ENCODE results near the gene FBXW7. TPM values are rescaled to one million over a fixed set of nuclear protein-coding genes. Genes with fewer than 3 reads are reported as not detected.

Gene FBXW7
- total RNA-seq, 2 experiments from 2014 or later: 128 to 140 TPM

- Histone ChIP-seq H3K4me3 (ENCODE audit: low read length) (no peak overlapping the region), H3K27ac (ENCODE audit: low read depth in 1 of 2, low read length in 2 of 2) (no peak overlapping the region), H3K9me3 (ENCODE audit: control insufficient read depth in 1 of 2, insufficient read depth in 1 of 2, low read length in 2 of 2) (no peaks in the 10 kb centered on the region), H3K36me3 (ENCODE audit: insufficient read depth, low read length) (peaks cover 37% of the 10 kb centered on the region), H3K27me3 (ENCODE audit: control insufficient read depth in 1 of 2, insufficient read depth in 2 of 2, low read length in 2 of 2) (no peaks in the 10 kb centered on the region), H3K4me1 (ENCODE audit: insufficient read depth, low read length) (no peaks in the 10 kb centered on the region)
- no peak for TF ChIP-seq CTCF (IDR thresholded peaks at IDR 0.05)
- Mint-ChIP-seq H3K36me3 (ENCODE audit: low read depth) (peaks cover 59% of the 10 kb centered on the region), H3K4me1 (ENCODE audit: low read depth) (peaks cover 10% of the 10 kb centered on the region), H3K4me3 (no peak overlapping the region), H3K27ac (no peak overlapping the region), H3K9me3 (no peaks in the 10 kb centered on the region), H3K27me3 (no peaks in the 10 kb centered on the region)
- no peak for DNase-seq
- ChIA-PET CTCF (interaction anchor here (1.0 kb wide), 1 partner anchor 12 kb away, joined by 3 read pairs; no protein-coding TSS in a partner anchor), POLR2A (interaction anchor here (0.6 kb wide), 1 partner anchor 15 kb away, joined by 5 read pairs; no protein-coding TSS in a partner anchor)
- intact Hi-C loops (cut with DNase I, micrococcal nuclease): no loop called here
- ATAC-seq (ENCODE audit: poor library complexity): no peak
These were observed 213.2 kb downstream of the FBXW7 start for GRCh38 chr4:152322656-152323055.

GRCh38 chr4:152321923-152322322, 214.0 kb downstream of the FBXW7 start:
- Histone ChIP-seq H3K4me1 (ENCODE audit: insufficient read depth, low read length) (no peaks in the 10 kb centered on the region), H3K4me3 (ENCODE audit: low read length) (no peak overlapping the region), H3K9me3 (ENCODE audit: control insufficient read depth in 1 of 2, insufficient read depth in 1 of 2, low read length in 2 of 2) (no peaks in the 10 kb centered on the region), H3K36me3 (ENCODE audit: insufficient read depth, low read length) (peaks cover 34% of the 10 kb centered on the region), H3K27ac (ENCODE audit: low read depth in 1 of 2, low read length in 2 of 2) (no peak overlapping the region), H3K27me3 (ENCODE audit: control insufficient read depth in 1 of 2, insufficient read depth in 2 of 2, low read length in 2 of 2) (no peaks in the 10 kb centered on the region)
- H3K27ac Mint-ChIP-seq: no peak overlapping the region
- no peaks in the 10 kb centered on the region for H3K27me3 Mint-ChIP-seq
- ATAC-seq (ENCODE audit: poor library complexity): no peak
- POLR2A ChIA-PET: interaction anchor here (0.6 kb wide), 1 partner anchor 14 kb away, joined by 5 read pairs; no protein-coding TSS in a partner anchor
- no peak for TF ChIP-seq CTCF (IDR thresholded peaks at IDR 0.05)
- H3K36me3 Mint-ChIP-seq (ENCODE audit: low read depth): peaks cover 52% of the 10 kb centered on the region
- H3K4me1 Mint-ChIP-seq (ENCODE audit: low read depth): peaks cover 4% of the 10 kb centered on the region
- intact Hi-C loops (cut with DNase I, micrococcal nuclease): no loop called here
- no peak for DNase-seq
- H3K9me3 Mint-ChIP-seq: no peaks in the 10 kb centered on the region
- no peak overlapping the region for H3K4me3 Mint-ChIP-seq
- CTCF ChIA-PET: interaction anchor here (1.0 kb wide), 1 partner anchor 12 kb away, joined by 3 read pairs; no protein-coding TSS in a partner anchor

GRCh38 chr4:152321398-152321797, 214.5 kb downstream of the FBXW7 start:
- Histone ChIP-seq H3K4me3 (ENCODE audit: low read length) (no peak overlapping the region), H3K9me3 (ENCODE audit: control insufficient read depth in 1 of 2, insufficient read depth in 1 of 2, low read length in 2 of 2) (no peaks in the 10 kb centered on the region), H3K27ac (ENCODE audit: low read depth in 1 of 2, low read length in 2 of 2) (no peak overlapping the region), H3K4me1 (ENCODE audit: insufficient read depth, low read length) (no peaks in the 10 kb centered on the region), H3K27me3 (ENCODE audit: control insufficient read depth in 1 of 2, insufficient read depth in 2 of 2, low read length in 2 of 2) (no peaks in the 10 kb centered on the region), H3K36me3 (ENCODE audit: insufficient read depth, low read length) (peaks cover 33% of the 10 kb centered on the region)
- Mint-ChIP-seq H3K27ac (no peak overlapping the region), H3K4me3 (no peak overlapping the region), H3K27me3 (no peaks in the 10 kb centered on the region), H3K36me3 (ENCODE audit: low read depth) (peaks cover 52% of the 10 kb centered on the region), H3K4me1 (ENCODE audit: low read depth) (peaks cover 4% of the 10 kb centered on the region), H3K9me3 (no peaks in the 10 kb centered on the region)
- DNase-seq (no peak), ATAC-seq (ENCODE audit: poor library complexity) (no peak)
- ChIA-PET POLR2A (no interaction called here), CTCF (no interaction called here)
- intact Hi-C loops (cut with DNase I, micrococcal nuclease): no loop called here
- TF ChIP-seq CTCF (IDR thresholded peaks at IDR 0.05): no peak

All from CD4-positive, alpha-beta T cell (primary cell).